GM12875 (cell line): ENCODE data around the gene C19orf85.
A peak's percentile ranks its signal among the peaks of the same experiment; 100 is the strongest.
"Not testable (repeated sequence)": the region's sequence is repeated elsewhere in the genome, so short reads cannot be mapped to it uniquely, and the experiment has no call there.

Experiments used
- H3K4me3 ChIP-seq: one replicate; pipeline ENCODE4 v1.5.1; 2011; ENCODE audit warnings: low read depth, low read length, control low read depth
- CTCF ChIP-seq: IDR thresholded peaks from 2 replicates; pipeline ENCODE4 v1.5.1; 2011; ENCODE audit warnings: low read depth, mild to moderate bottlenecking, control low read depth, inconsistent platforms, low read length, moderate library complexity, borderline replicate concordance; ENCODE audit not compliant: insufficient read depth

C19orf85 gene

GRCh38 chr19:55454787-55455243 is 9.7 kb downstream of the C19orf85 start:
- H3K4me3 ChIP-seq, result no peak overlapping the region
- TF ChIP-seq CTCF, result peak; percentile 76

GRCh38 chr19:55453511-55454260 is 10.9 kb downstream of the C19orf85 start:
- no peak for TF ChIP-seq CTCF
- H3K4me3 ChIP-seq, result no peak overlapping the region

- H3K4me3 ChIP-seq, result no peak overlapping the region
- no peak for TF ChIP-seq CTCF
These were observed 11.7 kb downstream of the C19orf85 start for GRCh38 chr19:55452749-55453346.

- no peak for TF ChIP-seq CTCF
- no peak overlapping the region for H3K4me3 ChIP-seq
These were observed 12.4 kb downstream of the C19orf85 start for GRCh38 chr19:55451965-55452748.

- no peak for TF ChIP-seq CTCF
- H3K4me3 ChIP-seq, result no peak overlapping the region
These were observed 13.2 kb downstream of the C19orf85 start for GRCh38 chr19:55451163-55451964.

- TF ChIP-seq CTCF, result no peak
- no peak overlapping the region for H3K4me3 ChIP-seq
These were observed 15.1 kb downstream of the C19orf85 start for GRCh38 chr19:55449469-55449868.

GRCh38 chr19:55448175-55448490 is 16.4 kb downstream of the C19orf85 start:
- H3K4me3 ChIP-seq, result not testable (repeated sequence)
